ENCODE data around the gene FIGN.

FIGN gene

GRCh38 chr2:163662141-163662780 is 73.5 kb downstream of the FIGN start:
- DNase-seq (ENCODE audit: low spot score): no peak

- no peak for DNase-seq (ENCODE audit: low spot score)
These were observed 76.6 kb downstream of the FIGN start for GRCh38 chr2:163659224-163659623.

- DNase-seq (ENCODE audit: low spot score): no peak
These were observed 77.3 kb downstream of the FIGN start for GRCh38 chr2:163658556-163658955.

- no peak for DNase-seq (ENCODE audit: low spot score)
These were observed 78.5 kb downstream of the FIGN start for GRCh38 chr2:163657281-163657656.

GRCh38 chr2:163656622-163657280 is 79.1 kb downstream of the FIGN start:
- no peak for DNase-seq (ENCODE audit: low spot score)

- no peak for DNase-seq (ENCODE audit: low spot score)
These were observed 80.1 kb downstream of the FIGN start for GRCh38 chr2:163655667-163656066.

GRCh38 chr2:163652751-163653150 is 83.1 kb downstream of the FIGN start:
- DNase-seq (ENCODE audit: low spot score): no peak

GRCh38 chr2:163649080-163649479 is 86.7 kb downstream of the FIGN start:
- DNase-seq (ENCODE audit: low spot score): no peak

- no peak for DNase-seq (ENCODE audit: low spot score)
These were observed 88.5 kb downstream of the FIGN start for GRCh38 chr2:163647300-163647699.

GRCh38 chr2:163646687-163647086 is 89.1 kb downstream of the FIGN start:
- DNase-seq (ENCODE audit: low spot score): peak; percentile 25

- DNase-seq (ENCODE audit: low spot score): no peak
These were observed 91.6 kb downstream of the FIGN start for GRCh38 chr2:163644238-163644637.

- no peak for DNase-seq (ENCODE audit: low spot score)
These were observed 93.8 kb downstream of the FIGN start for GRCh38 chr2:163641986-163642385.

- DNase-seq (ENCODE audit: low spot score): no peak
These were observed 95.1 kb downstream of the FIGN start for GRCh38 chr2:163640542-163641193.

- no peak for DNase-seq (ENCODE audit: low spot score)
These were observed 97.9 kb downstream of the FIGN start for GRCh38 chr2:163637871-163638270.

- DNase-seq (ENCODE audit: low spot score): no peak
These were observed 102.5 kb downstream of the FIGN start for GRCh38 chr2:163633291-163633690.

GRCh38 chr2:163630836-163631235 is 105.0 kb downstream of the FIGN start:
- DNase-seq (ENCODE audit: low spot score): no peak

GRCh38 chr2:163626639-163627109 is 109.1 kb downstream of the FIGN start:
- DNase-seq (ENCODE audit: low spot score): no peak

- DNase-seq (ENCODE audit: low spot score): no peak
These were observed 109.6 kb downstream of the FIGN start for GRCh38 chr2:163626208-163626607.

GRCh38 chr2:163625632-163626031 is 110.2 kb downstream of the FIGN start:
- no peak for DNase-seq (ENCODE audit: low spot score)

GRCh38 chr2:163621445-163622004 is 114.3 kb downstream of the FIGN start:
- no peak for DNase-seq (ENCODE audit: low spot score)

GRCh38 chr2:163617517-163617916 is 118.3 kb downstream of the FIGN start:
- DNase-seq (ENCODE audit: low spot score): no peak

- DNase-seq (ENCODE audit: low spot score): no peak
These were observed 122.5 kb downstream of the FIGN start for GRCh38 chr2:163613266-163613731.

- DNase-seq (ENCODE audit: low spot score): peak; percentile 31
These were observed 123.5 kb downstream of the FIGN start for GRCh38 chr2:163612332-163612731.
